Heart left ventricle (tissue), 16 donors: ENCODE data around the gene PCGF2. TPM values are rescaled to one million over a fixed set of nuclear protein-coding genes. Genes with fewer than 3 reads are reported as not detected.

Source experiments
- ATAC-seq, 4 donors: fragments of 200-7000 bp; cut with Tn5 transposase; one replicate each; pipeline ENCODE4 v1.9.1; 2020 to 2022; ENCODE audit warnings: moderate library complexity in 4 of 4, mild to moderate bottlenecking in 3 of 4, moderate number of reproducible peaks in 1 of 4
- DNase-seq, 5 donors: peaks; one replicate each; pipeline ENCODE4 v3.0.0-alpha.2; 2020
- H3K27ac ChIP-seq, 12 donors: fragments of 200-600 bp; sonication (generic) in 4 of 12; one replicate each; pipeline versions ENCODE4 v1.5.0 to v1.8.0; 2016 to 2022; ENCODE audit warnings: mild to moderate bottlenecking in 2 of 12
- H3K27me3 ChIP-seq, 9 donors: fragments of 200-600 bp; sonication (generic) in 2 of 9; one replicate each; pipeline versions ENCODE4 v1.5.1 to v1.8.0; 2016 to 2022; ENCODE audit warnings: mild to moderate bottlenecking in 3 of 9
- H3K36me3 ChIP-seq, 9 donors: fragments of 200-600 bp; sonication (generic) in 2 of 9; one replicate each; pipeline versions ENCODE4 v1.5.0 to v1.8.0; 2018 to 2022; ENCODE audit warnings: mild to moderate bottlenecking in 2 of 9
- H3K4me1 ChIP-seq, 12 donors: fragments of 200-600 bp; sonication (generic) in 4 of 12; one replicate each; pipeline versions ENCODE4 v1.5.0 to v1.8.0; 2016 to 2022; ENCODE audit warnings: mild to moderate bottlenecking in 3 of 12
- H3K4me3 ChIP-seq, 12 donors: fragments of 200-600 bp; sonication (generic) in 4 of 12; one replicate each; pipeline versions ENCODE4 v1.5.0 to v1.8.0; 2017 to 2022; ENCODE audit warnings: mild to moderate bottlenecking in 9 of 12, moderate library complexity in 4 of 12
- H3K9me3 ChIP-seq, 12 donors: fragments of 200-600 bp; sonication (generic) in 4 of 12; one replicate each; pipeline versions ENCODE4 v1.5.0 to v1.8.0; 2016 to 2022; ENCODE audit warnings: mild to moderate bottlenecking in 1 of 12
- CTCF ChIP-seq, 12 donors: fragments of 200-600 bp; sonication (generic) in 4 of 12; IDR thresholded peaks; one replicate each; pipeline versions ENCODE4 v1.5.0 to v1.8.0; 2018 to 2022; ENCODE audit warnings: antibody characterized with exemption in 12 of 12, mild to moderate bottlenecking in 5 of 12
- POLR2A ChIP-seq, 2 donors: fragments of 450-650 bp; IDR thresholded peaks; one replicate each; pipeline ENCODE4 v1.6.1; 2017; ENCODE audit warnings: antibody characterized with exemption in 2 of 2, mild to moderate bottlenecking in 2 of 2, moderate library complexity in 2 of 2
- WGBS, 4 donors: extraction: QIAGEN DNeasy Blood & Tissue Kit in 2 of 4; methylation state at CpG; one replicate each; pipeline versions ENCODE4 v1.1.5 to v1.1.7; 2013 to 2018; 5-methylcytosine and 5-hydroxymethylcytosine counted together
- intact Hi-C, 10 donors: fragments of 100-400 bp; cut with DNase I; formaldehyde crosslinking; loops; one replicate each; pipeline versions ENCODE4 v1.11.1 to v1.14.2; 2022
- polyA plus RNA-seq, 2 donors: library from polyadenylated mRNA; stranded (reverse); fragments of 200-250 nt; gene quantifications; one replicate each; pipeline ENCODE4 v1.2.3, GENCODE V29; 2013
- total RNA-seq, 9 donors: library from RNA; depleted of rRNA in 2 of 9; stranded (reverse); fragments of >200 nt in 2 of 9; fragmentation: NEBNext Ultra II Directional in 3 of 9; extraction: Animal tissue kit (Norgen Biotek cat#: 25700) in 3 of 9; gene quantifications; one replicate each; pipeline versions ENCODE4 v1.1.0 to v1.2.4, GENCODE V29; 2016 to 2023
- donor health status: ischemic (EF 13 %, LVEDD 7.1; RV severe dilation, severe dysfunction).
- donor health status: healthy with polysubstance abuse.
- donor health status: DM: no; HTN: yes; CAD: no.
- donor health status: DM: no; HTN: no; CAD: no.
- donor health status: ischemic (EF 25% LVEDD 6.9; RV normal size, moderate dysfunction).
- donor health status: ischemic (EF 25% LVEDD 5.7; RV mildly dilated, moderate dysfunction).
- donor health status: healthy.
- donor health status: DM: yes; HTN: yes; CAD: no.
- donor health status: ischemic (EF 35%, LVEDD 5.7; RV mildly dilated, moderate dysfunction).
- donor health status: nonischemic (EF 11% LVEDD 7.7; RV severe dilation, severe dysfunction).
- donor health status: DM: yes; HTN: yes; CAD: no.
- donor health status: PGD.
- donor health status: ischemic (EF 29% LVEDD 5.4; RV normal size, mild dysfunction).
- donor health status: nonischemic (EF 23%, LVEDD 6.1; RV moderate dilation, normal function).

The PCGF2 gene
- total and polyA plus RNA-seq, 11 donors = 3.8 to 33.6 (median 21.9) TPM

GRCh38 chr17:38750312-38751121 lies 2.4 kb upstream of the PCGF2 start:
- ATAC-seq = no peak
- H3K4me3 ChIP-seq = peak overlapping the region in 11 of 12 donors; percentile 64 to 99 (median 93)
- no peak for TF ChIP-seq POLR2A (IDR thresholded peaks at IDR 0.05)
- no peak for TF ChIP-seq CTCF (IDR thresholded peaks at IDR 0.05)
- WGBS, 4 donors = 27 to 40% (median 35%) methylated on average over 28 of the region's 28 CpGs
- peaks cover 0 to 77% (median 52%) of the 10 kb centered on the region in 12 donors for H3K4me1 ChIP-seq
- peaks cover 0 to 18% (median 13%) of the 10 kb centered on the region in 9 donors for H3K36me3 ChIP-seq
- peak in 2 of 5 donors; percentile 22 to 52 for DNase-seq
- no peaks in the 10 kb centered on the region for H3K9me3 ChIP-seq
- H3K27ac ChIP-seq = peak overlapping the region; percentile 87 to 99 (median 96)
- peaks cover 0 to 27% (median 0%) of the 10 kb centered on the region in 9 donors for H3K27me3 ChIP-seq
- intact Hi-C loops = loop anchor here in 3 of 10 donors (5.0 kb wide), 4 partner anchors 47 to 402 kb away; partner anchors contain the start of genes PIP4K2B (in 2 of the 3), LASP1 (in 1 of the 3), PLXDC1 (in 1 of the 3) and RPL23 (in 1 of the 3)

- Histone ChIP-seq H3K27me3 (peaks cover 0 to 27% (median 0%) of the 10 kb centered on the region in 9 donors), H3K9me3 (no peaks in the 10 kb centered on the region), H3K4me3 (peak overlapping the region in 11 of 12 donors; percentile 64 to 98 (median 93)), H3K36me3 (peaks cover 0 to 15% (median 8%) of the 10 kb centered on the region in 9 donors), H3K27ac (peak overlapping the region; percentile 87 to 99 (median 96)), H3K4me1 (peaks cover 0 to 82% (median 53%) of the 10 kb centered on the region in 12 donors)
- intact Hi-C loops = loop anchor here in 3 of 10 donors (5.0 kb wide), 4 partner anchors 47 to 402 kb away; partner anchors contain the start of genes PIP4K2B (in 2 of the 3), LASP1 (in 1 of the 3), PLXDC1 (in 1 of the 3) and RPL23 (in 1 of the 3)
- no peak for DNase-seq
- 4 to 10% (median 7%) methylated on average over 8 to 12 of the region's 12 CpGs for WGBS, 4 donors
- no peak for ATAC-seq
- TF ChIP-seq CTCF (IDR thresholded peaks at IDR 0.05) (no peak), POLR2A (IDR thresholded peaks at IDR 0.05) (no peak)
Observed at GRCh38 chr17:38750044-38750311, 1.8 kb upstream of the PCGF2 start.

- H3K27me3 ChIP-seq = peaks cover 0 to 27% (median 0%) of the 10 kb centered on the region in 9 donors
- peak overlapping the region; percentile 43 to 98 (median 93) for H3K4me3 ChIP-seq
- 0 to 1% (median 1%) methylated on average over 24 to 79 of the region's 79 CpGs for WGBS, 4 donors
- H3K27ac ChIP-seq = peak overlapping the region; percentile 87 to 99 (median 96)
- intact Hi-C loops = loop anchor here in 4 of 10 donors (2.0 to 5.0 kb wide), 6 partner anchors 19 to 403 kb away; partner anchors contain the start of genes CISD3 (in 2 of the 4), PIP4K2B (in 2 of the 4), LASP1 (in 1 of the 4) and PLXDC1 (in 1 of the 4)
- peaks cover 0 to 9% (median 3%) of the 10 kb centered on the region in 9 donors for H3K36me3 ChIP-seq
- peaks cover 0 to 81% (median 52%) of the 10 kb centered on the region in 12 donors for H3K4me1 ChIP-seq
- peak; percentile 28 to 71 (median 56) for ATAC-seq
- H3K9me3 ChIP-seq = no peaks in the 10 kb centered on the region
- TF ChIP-seq POLR2A (IDR thresholded peaks at IDR 0.05) (peak in 1 of 2 donors; percentile 64), CTCF (IDR thresholded peaks at IDR 0.05) (peak in 3 of 12 donors; percentile 15 to 31 (median 15))
- peak; percentile 93 to 96 (median 95) for DNase-seq
Observed at GRCh38 chr17:38749223-38750043, 1.3 kb upstream of the PCGF2 start.
